Medulla oblongata (tissue), 1 donor: ENCODE measurements around the gene IDH3A.

ENCODE experiments used
- DNase-seq: peaks from one replicate; pipeline ENCODE4 v3.0.0-alpha.2; 2015; ENCODE audit errors: extremely low spot score

Gene IDH3A

GRCh38 chr15:78168608-78169007 lies 19.4 kb downstream of the IDH3A start:
- no peak for DNase-seq

GRCh38 chr15:78170848-78171773 lies 21.9 kb downstream of the IDH3A start:
- peak; percentile 66 for DNase-seq

GRCh38 chr15:78171864-78172472 lies 22.8 kb downstream of the IDH3A start:
- DNase-seq: no peak

- DNase-seq: no peak
Measured at GRCh38 chr15:78174401-78174800, 25.2 kb downstream of the IDH3A start.

- DNase-seq: no peak
Measured at GRCh38 chr15:78175330-78175729, 26.2 kb downstream of the IDH3A start.

GRCh38 chr15:78177447-78177873 lies 28.3 kb downstream of the IDH3A start:
- DNase-seq: peak; percentile 70

GRCh38 chr15:78178064-78178463 lies 28.9 kb downstream of the IDH3A start:
- DNase-seq: no peak

GRCh38 chr15:78179286-78179840 lies 30.2 kb downstream of the IDH3A start:
- DNase-seq: no peak

- DNase-seq: no peak
Measured at GRCh38 chr15:78179906-78180305, 30.7 kb downstream of the IDH3A start.

- DNase-seq: no peak
Measured at GRCh38 chr15:78182336-78182700, 33.2 kb downstream of the IDH3A start.

- DNase-seq: no peak
Measured at GRCh38 chr15:78182821-78183220, 33.7 kb downstream of the IDH3A start.

GRCh38 chr15:78192826-78193594 lies 43.8 kb downstream of the IDH3A start:
- DNase-seq: no peak

GRCh38 chr15:78193731-78194567 lies 44.8 kb downstream of the IDH3A start:
- DNase-seq: no peak

GRCh38 chr15:78194568-78194925 lies 45.4 kb downstream of the IDH3A start:
- no peak for DNase-seq

GRCh38 chr15:78195735-78196201 lies 46.6 kb downstream of the IDH3A start:
- no peak for DNase-seq

GRCh38 chr15:78197632-78198031 lies 48.5 kb downstream of the IDH3A start:
- DNase-seq: no peak

GRCh38 chr15:78200276-78200930 lies 51.2 kb downstream of the IDH3A start:
- DNase-seq: no peak

- no peak for DNase-seq
Measured at GRCh38 chr15:78201281-78202190, 52.4 kb downstream of the IDH3A start.
